ENCODE measurements around the gene NAALADL2.
"Not testable (repeated sequence)": the region's sequence is repeated elsewhere in the genome, so short reads cannot be mapped to it uniquely, and the experiment has no call there.

NAALADL2 gene

GRCh38 chr3:175398676-175399075, 539.5 kb downstream of the NAALADL2 start:
- no peak for DNase-seq
- TF ChIP-seq GATA1 (IDR thresholded peaks at IDR 0.05; ENCODE audit: low read depth, low read length) (no peak), POLR2A (IDR thresholded peaks at IDR 0.05; ENCODE audit: low read length) (no peak)

- DNase-seq: no peak
- TF ChIP-seq GATA1 (IDR thresholded peaks at IDR 0.05; ENCODE audit: low read depth, low read length) (no peak), POLR2A (IDR thresholded peaks at IDR 0.05; ENCODE audit: low read length) (no peak)
These were observed 540.2 kb downstream of the NAALADL2 start for GRCh38 chr3:175399156-175399840.

- DNase-seq: no peak
- no peak for TF ChIP-seq GATA1 (IDR thresholded peaks at IDR 0.05; ENCODE audit: low read depth, low read length)
- TF ChIP-seq POLR2A (IDR thresholded peaks at IDR 0.05; ENCODE audit: low read length): no peak
These were observed 544.9 kb downstream of the NAALADL2 start for GRCh38 chr3:175404027-175404426.

- no peak for DNase-seq
- TF ChIP-seq POLR2A (IDR thresholded peaks at IDR 0.05; ENCODE audit: low read length) (no peak), GATA1 (IDR thresholded peaks at IDR 0.05; ENCODE audit: low read depth, low read length) (no peak)
These were observed 545.5 kb downstream of the NAALADL2 start for GRCh38 chr3:175404621-175405020.

- TF ChIP-seq POLR2A (IDR thresholded peaks at IDR 0.05; ENCODE audit: low read length): no peak
- no peak for TF ChIP-seq GATA1 (IDR thresholded peaks at IDR 0.05; ENCODE audit: low read depth, low read length)
- DNase-seq: no peak
These were observed 551.1 kb downstream of the NAALADL2 start for GRCh38 chr3:175410251-175410650.

- TF ChIP-seq POLR2A (IDR thresholded peaks at IDR 0.05; ENCODE audit: low read length) (no peak), GATA1 (IDR thresholded peaks at IDR 0.05; ENCODE audit: low read depth, low read length) (no peak)
These were observed 552.3 kb downstream of the NAALADL2 start for GRCh38 chr3:175411405-175411804.

GRCh38 chr3:175411946-175412345, 552.8 kb downstream of the NAALADL2 start:
- TF ChIP-seq POLR2A (IDR thresholded peaks at IDR 0.05; ENCODE audit: low read length): no peak
- no peak for TF ChIP-seq GATA1 (IDR thresholded peaks at IDR 0.05; ENCODE audit: low read depth, low read length)
- DNase-seq: no peak

More at GRCh38 chr3:175411405-175411804, 552.3 kb downstream of the NAALADL2 start:
- DNase-seq: no peak

- DNase-seq: no peak
- TF ChIP-seq POLR2A (IDR thresholded peaks at IDR 0.05; ENCODE audit: low read length) (no peak), GATA1 (IDR thresholded peaks at IDR 0.05; ENCODE audit: low read depth, low read length) (no peak)
These were observed 554.8 kb downstream of the NAALADL2 start for GRCh38 chr3:175413926-175414325.

GRCh38 chr3:175416600-175416999, 557.5 kb downstream of the NAALADL2 start:
- no peak for TF ChIP-seq GATA1 (IDR thresholded peaks at IDR 0.05; ENCODE audit: low read depth, low read length)
- TF ChIP-seq POLR2A (IDR thresholded peaks at IDR 0.05; ENCODE audit: low read length): no peak
- DNase-seq: no peak

GRCh38 chr3:175417426-175417825, 558.3 kb downstream of the NAALADL2 start:
- DNase-seq: no peak
- TF ChIP-seq POLR2A (IDR thresholded peaks at IDR 0.05; ENCODE audit: low read length) (no peak), GATA1 (IDR thresholded peaks at IDR 0.05; ENCODE audit: low read depth, low read length) (no peak)

GRCh38 chr3:175421902-175422301, 562.8 kb downstream of the NAALADL2 start:
- TF ChIP-seq GATA1 (IDR thresholded peaks at IDR 0.05; ENCODE audit: low read depth, low read length) (no peak), POLR2A (IDR thresholded peaks at IDR 0.05; ENCODE audit: low read length) (no peak)
- no peak for DNase-seq

- TF ChIP-seq GATA1 (IDR thresholded peaks at IDR 0.05; ENCODE audit: low read depth, low read length) (no peak), POLR2A (IDR thresholded peaks at IDR 0.05; ENCODE audit: low read length) (no peak)
- no peak for DNase-seq
These were observed 563.6 kb downstream of the NAALADL2 start for GRCh38 chr3:175422744-175423143.

- not testable (repeated sequence) for DNase-seq
These were observed 564.7 kb downstream of the NAALADL2 start for GRCh38 chr3:175423848-175424247.

- DNase-seq: no peak
- TF ChIP-seq GATA1 (IDR thresholded peaks at IDR 0.05; ENCODE audit: low read depth, low read length) (no peak), POLR2A (IDR thresholded peaks at IDR 0.05; ENCODE audit: low read length) (no peak)
These were observed 567.7 kb downstream of the NAALADL2 start for GRCh38 chr3:175426805-175427204.

- TF ChIP-seq POLR2A (IDR thresholded peaks at IDR 0.05; ENCODE audit: low read length): no peak
- no peak for TF ChIP-seq GATA1 (IDR thresholded peaks at IDR 0.05; ENCODE audit: low read depth, low read length)
- DNase-seq: no peak
These were observed 569.3 kb downstream of the NAALADL2 start for GRCh38 chr3:175428466-175428865.

Data from erythroblast (primary cell).